ENCODE measurements around the gene DCAF16. TPM values are rescaled to one million over a fixed set of nuclear protein-coding genes. Genes with fewer than 3 reads are reported as not detected.

Gene DCAF16
- total and polyA plus RNA-seq, 2 donors (not counting 1 experiment from before 2014, with no cell fraction given) = 18.2 to 68.1 TPM

DNA sequence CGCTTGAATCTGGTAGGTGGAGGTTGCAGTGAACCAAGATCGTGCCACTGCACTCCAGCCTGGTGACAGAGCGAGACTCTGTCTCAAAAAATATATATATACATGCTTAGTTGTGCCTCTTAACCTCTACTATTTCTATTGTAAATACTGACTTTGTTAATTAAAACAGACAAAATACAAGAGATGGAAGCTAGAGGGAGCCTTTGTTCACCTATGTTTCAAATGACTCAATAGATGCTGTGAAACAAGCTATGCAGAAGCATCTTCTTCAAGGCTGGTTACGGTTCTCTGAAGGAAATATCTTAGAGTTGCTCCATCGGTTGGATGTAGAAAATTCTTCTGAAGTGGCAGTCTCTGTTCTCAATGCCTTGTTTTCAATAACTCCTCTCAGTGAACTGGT is 6.5 kb upstream of the DCAF16 start:
- POLR2A ChIA-PET = no interaction called here

DNA sequence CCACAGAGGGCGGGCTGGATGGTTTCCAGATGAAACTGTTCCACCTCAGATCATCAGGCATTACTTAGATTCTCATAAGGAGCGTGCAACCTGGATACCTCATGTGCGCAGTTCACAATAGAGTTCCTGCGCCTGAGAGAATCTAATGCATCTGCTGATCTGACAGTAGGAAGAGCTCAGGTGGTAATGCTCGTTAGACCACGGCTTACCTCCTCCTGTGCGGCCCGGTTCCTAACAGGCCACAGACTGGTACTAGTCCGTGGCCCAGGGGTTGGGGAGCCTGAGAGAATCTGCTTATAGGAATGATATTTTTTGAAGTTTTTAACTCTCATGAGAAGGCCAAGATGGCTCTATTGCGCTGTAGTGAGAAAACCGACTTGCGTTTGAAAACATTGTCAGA is 5.6 kb upstream of the DCAF16 start:
- Histone ChIP-seq H3K9me3 (ENCODE audit: control extremely low read depth in 1 of 3, control insufficient read depth in 2 of 3, insufficient read depth in 1 of 3, low read length in 2 of 3) (no peaks in the 10 kb centered on the region), H3K4me3 (ENCODE audit: control extremely low read depth in 1 of 5, extremely low read depth in 1 of 5, insufficient read depth in 1 of 5, low read depth in 2 of 5, low read length in 4 of 5) (no peak overlapping the region), H3K27me3 (replicated peaks in 1 of 4; ENCODE audit: control extremely low read depth in 1 of 4, control insufficient read depth in 3 of 4, insufficient read depth in 4 of 4, low read length in 3 of 4) (no peaks in the 10 kb centered on the region), H3K4me1 (ENCODE audit: control insufficient read depth in 2 of 2, insufficient read depth in 2 of 2, low read length in 2 of 2) (peaks cover 5 to 8% of the 10 kb centered on the region in 2 donors), H4K20me1 (ENCODE audit: control insufficient read depth, insufficient read depth, low read length, poor library complexity, severe bottlenecking) (no peaks in the 10 kb centered on the region), H3K4me2 (replicated peaks; ENCODE audit: low read depth, low read length, poor library complexity, severe bottlenecking) (no peak overlapping the region), H3K79me2 (ENCODE audit: control insufficient read depth, insufficient read depth, low read length) (peaks cover 12% of the 10 kb centered on the region), H3K27ac (ENCODE audit: low read length in 2 of 2) (no peak overlapping the region), H2AFZ (ENCODE audit: insufficient read depth, low read depth, low read length, poor library complexity, severe bottlenecking) (no peak overlapping the region), H3K36me3 (replicated peaks in 1 of 2; ENCODE audit: control extremely low read depth in 1 of 2, control insufficient read depth in 1 of 2, extremely low read depth in 1 of 2, insufficient read depth in 2 of 2, low read length in 1 of 2) (no peaks in the 10 kb centered on the region), H3K9ac (ENCODE audit: low read length) (no peak overlapping the region)
- intact Hi-C loops (cut with micrococcal nuclease) = no loop called here
- H3K9me3 Mint-ChIP-seq (ENCODE audit: insufficient read depth) = no peaks in the 10 kb centered on the region
- TF ChIP-seq, protein P1, sequence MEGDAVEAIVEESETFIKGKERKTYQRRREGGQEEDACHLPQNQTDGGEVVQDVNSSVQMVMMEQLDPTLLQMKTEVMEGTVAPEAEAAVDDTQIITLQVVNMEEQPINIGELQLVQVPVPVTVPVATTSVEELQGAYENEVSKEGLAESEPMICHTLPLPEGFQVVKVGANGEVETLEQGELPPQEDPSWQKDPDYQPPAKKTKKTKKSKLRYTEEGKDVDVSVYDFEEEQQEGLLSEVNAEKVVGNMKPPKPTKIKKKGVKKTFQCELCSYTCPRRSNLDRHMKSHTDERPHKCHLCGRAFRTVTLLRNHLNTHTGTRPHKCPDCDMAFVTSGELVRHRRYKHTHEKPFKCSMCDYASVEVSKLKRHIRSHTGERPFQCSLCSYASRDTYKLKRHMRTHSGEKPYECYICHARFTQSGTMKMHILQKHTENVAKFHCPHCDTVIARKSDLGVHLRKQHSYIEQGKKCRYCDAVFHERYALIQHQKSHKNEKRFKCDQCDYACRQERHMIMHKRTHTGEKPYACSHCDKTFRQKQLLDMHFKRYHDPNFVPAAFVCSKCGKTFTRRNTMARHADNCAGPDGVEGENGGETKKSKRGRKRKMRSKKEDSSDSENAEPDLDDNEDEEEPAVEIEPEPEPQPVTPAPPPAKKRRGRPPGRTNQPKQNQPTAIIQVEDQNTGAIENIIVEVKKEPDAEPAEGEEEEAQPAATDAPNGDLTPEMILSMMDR (IDR thresholded peaks at IDR 0.05) = no peak
- no peak for TF ChIP-seq EZH2 (IDR thresholded peaks at IDR 0.05; ENCODE audit: borderline replicate concordance, insufficient read depth, low read depth, low read length, poor library complexity, severe bottlenecking)
- DNase-seq (no peak), ATAC-seq (ENCODE audit: low read depth) (no peak)
- WGBS (ENCODE audit: insufficient coverage) = over 99% methylated on average over 11 of the region's 12 CpGs
- H3K4me3 Mint-ChIP-seq = no peak overlapping the region
- no peak overlapping the region for H3K27ac Mint-ChIP-seq
- ChIA-PET CTCF (interaction anchor here (1.2 to 3.1 kb wide), 16 partner anchors 9 to 779 kb away, joined by 3 to 44 read pairs (median 7); partner anchors contain the start of gene LCORL), POLR2A (no interaction called here)
- peaks cover 11% of the 10 kb centered on the region for H3K4me1 Mint-ChIP-seq
- no peaks in the 10 kb centered on the region for H3K27me3 Mint-ChIP-seq

More for the DNA sequence above, 6.5 kb upstream of the DCAF16 start:
- Histone ChIP-seq H3K9ac (ENCODE audit: low read length) (no peak overlapping the region), H3K36me3 (replicated peaks in 1 of 2; ENCODE audit: control extremely low read depth in 1 of 2, control insufficient read depth in 1 of 2, extremely low read depth in 1 of 2, insufficient read depth in 2 of 2, low read length in 1 of 2) (no peaks in the 10 kb centered on the region), H3K4me3 (ENCODE audit: control extremely low read depth in 1 of 5, extremely low read depth in 1 of 5, insufficient read depth in 1 of 5, low read depth in 2 of 5, low read length in 4 of 5) (no peak overlapping the region), H3K4me2 (replicated peaks; ENCODE audit: low read depth, low read length, poor library complexity, severe bottlenecking) (no peak overlapping the region), H2AFZ (ENCODE audit: insufficient read depth, low read depth, low read length, poor library complexity, severe bottlenecking) (peak overlapping the region; percentile 54), H3K27ac (ENCODE audit: low read length in 2 of 2) (no peak overlapping the region), H3K79me2 (ENCODE audit: control insufficient read depth, insufficient read depth, low read length) (peaks cover 12% of the 10 kb centered on the region), H3K27me3 (replicated peaks in 1 of 4; ENCODE audit: control extremely low read depth in 1 of 4, control insufficient read depth in 3 of 4, insufficient read depth in 4 of 4, low read length in 3 of 4) (no peaks in the 10 kb centered on the region), H3K9me3 (ENCODE audit: control extremely low read depth in 1 of 3, control insufficient read depth in 2 of 3, insufficient read depth in 1 of 3, low read length in 2 of 3) (no peaks in the 10 kb centered on the region), H4K20me1 (ENCODE audit: control insufficient read depth, insufficient read depth, low read length, poor library complexity, severe bottlenecking) (no peaks in the 10 kb centered on the region), H3K4me1 (ENCODE audit: control insufficient read depth in 2 of 2, insufficient read depth in 2 of 2, low read length in 2 of 2) (no peaks in the 10 kb centered on the region)
- CTCF ChIA-PET = interaction anchor here (0.6 to 3.1 kb wide), 24 partner anchors 9 to 778 kb away, joined by 3 to 44 read pairs (median 4); partner anchors contain the start of gene LCORL
- Mint-ChIP-seq H3K27ac (no peak overlapping the region), H3K9me3 (ENCODE audit: insufficient read depth) (no peaks in the 10 kb centered on the region), H3K4me1 (peaks cover 8% of the 10 kb centered on the region), H3K27me3 (no peaks in the 10 kb centered on the region), H3K4me3 (no peak overlapping the region)
- no peak for TF ChIP-seq EZH2 (IDR thresholded peaks at IDR 0.05; ENCODE audit: borderline replicate concordance, insufficient read depth, low read depth, low read length, poor library complexity, severe bottlenecking)
- TF ChIP-seq, protein P1 (IDR thresholded peaks at IDR 0.05) = peak; percentile 74
- ATAC-seq (ENCODE audit: low read depth) = peak; percentile 70
- intact Hi-C loops (cut with micrococcal nuclease) = no loop called here
- no CpG with 5 or more reads among the region's 5 CpGs for WGBS (ENCODE audit: insufficient coverage)
- DNase-seq = peak; percentile 65
